ENCODE data around the gene ABHD5.
A peak's percentile ranks its signal among the peaks of the same experiment; 100 is the strongest.

The ABHD5 gene

GRCh38 chr3:43723121-43723734, 32.5 kb downstream of the ABHD5 start:
- DNase-seq (ENCODE audit: low spot score): peak; percentile 30

DNA sequence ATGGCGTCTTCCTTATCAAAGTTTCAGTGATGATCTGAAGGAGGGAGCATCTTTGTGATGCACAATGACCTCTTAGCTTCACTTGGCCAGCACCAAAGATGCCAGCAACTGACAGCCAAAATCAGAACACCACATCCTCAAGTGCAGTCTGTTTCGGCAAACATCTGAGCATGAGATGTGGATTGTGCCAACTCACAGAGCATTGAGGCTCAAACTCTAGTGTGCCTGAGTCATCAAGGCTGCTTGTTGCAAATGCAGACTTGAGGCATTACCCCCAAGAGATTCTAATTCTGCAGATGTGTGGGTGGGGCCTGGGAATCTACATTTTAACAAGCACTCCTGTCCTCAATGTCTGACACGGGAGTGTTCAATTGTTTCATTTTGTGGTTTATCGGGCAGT, 35.8 kb downstream of the ABHD5 start:
- DNase-seq (ENCODE audit: low spot score): no peak

- no peak for DNase-seq (ENCODE audit: low spot score)
Measured at GRCh38 chr3:43727930-43728329, 37.2 kb downstream of the ABHD5 start.

- DNase-seq (ENCODE audit: low spot score): no peak
Measured at GRCh38 chr3:43728476-43728875, 37.7 kb downstream of the ABHD5 start.

GRCh38 chr3:43728947-43729346, 38.2 kb downstream of the ABHD5 start:
- DNase-seq (ENCODE audit: low spot score): no peak

- no peak for DNase-seq (ENCODE audit: low spot score)
Measured at GRCh38 chr3:43729707-43730414, 39.1 kb downstream of the ABHD5 start.

DNA sequence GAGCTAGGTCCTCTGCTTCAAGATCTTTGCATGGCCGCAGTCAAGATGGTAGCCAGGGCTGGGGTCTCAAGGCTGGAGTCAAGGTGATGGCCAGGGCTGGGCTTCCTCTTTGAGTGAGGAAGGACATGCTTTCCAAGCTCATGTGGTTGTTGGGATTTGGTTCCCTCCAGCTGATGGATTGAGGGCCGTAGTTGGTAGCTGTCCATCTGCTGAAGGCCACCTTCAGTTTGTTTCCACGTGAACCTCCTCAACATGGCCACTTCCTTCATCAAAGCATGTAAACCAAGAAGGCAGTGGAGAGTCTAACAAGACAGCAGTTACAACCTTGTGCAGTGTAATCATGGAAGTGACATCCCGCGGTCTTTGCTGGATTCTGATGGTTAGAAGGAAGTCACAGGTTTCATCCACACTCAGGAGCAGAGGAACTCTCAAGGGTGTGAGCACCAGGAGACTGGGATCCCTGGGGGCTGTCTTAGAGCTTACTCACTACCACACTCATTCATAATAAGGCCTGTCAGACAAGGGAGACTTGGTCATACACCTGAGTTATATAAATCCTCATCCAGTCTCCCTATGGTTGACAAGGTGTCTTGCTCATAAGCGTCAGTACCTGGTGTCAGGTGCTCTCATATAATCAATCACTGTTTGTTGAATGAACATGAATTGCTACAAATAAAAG, 42.1 kb downstream of the ABHD5 start:
- no peak for DNase-seq (ENCODE audit: low spot score)

DNA sequence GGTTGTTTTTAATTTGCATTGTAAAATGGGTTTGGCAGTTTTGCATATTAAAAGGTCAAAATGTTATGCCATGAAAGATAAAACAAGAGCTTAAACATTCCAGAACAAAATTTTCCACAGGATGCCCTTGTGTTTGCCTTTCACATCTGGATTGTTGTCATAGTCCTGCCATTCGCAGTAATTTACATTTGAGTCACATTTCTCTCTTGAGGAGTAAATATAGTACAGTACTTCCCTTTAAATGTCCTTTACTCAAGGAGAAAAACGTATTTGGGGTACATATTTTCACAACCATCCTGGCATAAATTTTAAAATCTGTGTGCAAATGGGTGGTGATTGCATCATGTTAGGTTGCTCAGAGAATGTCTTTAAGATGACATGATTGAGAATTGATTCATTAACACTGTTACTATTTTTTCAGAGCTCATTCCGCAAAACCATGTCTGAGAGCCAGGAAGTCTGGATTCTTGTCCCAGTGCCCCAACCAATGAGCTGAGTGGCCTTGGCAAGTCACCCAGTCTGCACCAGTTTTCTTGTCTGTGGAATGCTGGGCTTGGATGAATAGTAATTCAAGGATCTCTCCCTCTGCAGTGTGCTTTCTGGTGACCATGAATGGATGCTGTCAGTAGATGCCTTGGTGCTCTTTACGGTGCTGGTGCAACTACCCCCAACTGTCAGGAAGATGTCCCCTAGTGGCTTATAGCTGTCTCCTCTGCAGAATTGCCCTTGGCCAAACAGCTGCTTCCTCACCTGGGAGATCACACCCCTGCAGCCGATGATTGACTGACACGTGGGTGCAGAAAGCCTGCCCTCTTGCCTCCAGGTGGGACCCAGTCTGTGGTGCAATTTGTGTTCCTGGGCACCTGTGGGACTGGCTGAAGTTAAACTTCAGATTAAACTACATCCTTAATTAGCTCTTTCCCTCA, 43.0 kb downstream of the ABHD5 start:
- DNase-seq (ENCODE audit: low spot score): no peak

GRCh38 chr3:43734685-43735084, 43.9 kb downstream of the ABHD5 start:
- DNase-seq (ENCODE audit: low spot score): no peak

- DNase-seq (ENCODE audit: low spot score): no peak
Measured at GRCh38 chr3:43735618-43736017, 44.9 kb downstream of the ABHD5 start.

GRCh38 chr3:43736558-43737440, 46.1 kb downstream of the ABHD5 start:
- DNase-seq (ENCODE audit: low spot score): no peak

- no peak for DNase-seq (ENCODE audit: low spot score)
Measured at GRCh38 chr3:43738305-43738704, 47.6 kb downstream of the ABHD5 start.

- DNase-seq (ENCODE audit: low spot score): peak; percentile 32
Measured at GRCh38 chr3:43742920-43743319, 52.2 kb downstream of the ABHD5 start.

GRCh38 chr3:43747641-43748040, 56.9 kb downstream of the ABHD5 start:
- DNase-seq (ENCODE audit: low spot score): no peak

GRCh38 chr3:43748179-43748578, 57.4 kb downstream of the ABHD5 start:
- no peak for DNase-seq (ENCODE audit: low spot score)

DNA sequence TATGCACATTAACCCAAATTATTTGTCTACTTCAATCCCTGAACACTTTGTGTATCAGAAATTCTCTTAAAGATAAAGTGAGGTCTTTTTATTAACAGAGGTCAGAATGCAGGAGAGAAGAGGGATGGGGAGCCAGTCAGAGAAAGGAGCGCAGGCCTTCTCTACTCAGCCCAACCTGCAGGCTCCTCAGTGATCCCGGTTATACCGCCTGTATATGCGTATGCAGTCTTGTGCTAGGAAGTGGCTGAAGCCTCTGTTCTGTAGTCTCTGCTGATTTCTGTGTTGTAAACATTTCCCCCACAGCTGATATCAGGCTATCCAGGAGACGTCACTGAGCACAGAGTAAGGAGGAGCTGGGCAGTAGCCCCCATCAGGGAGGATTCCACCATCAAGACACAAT, 57.9 kb downstream of the ABHD5 start:
- DNase-seq (ENCODE audit: low spot score): no peak

- no peak for DNase-seq (ENCODE audit: low spot score)
Measured at GRCh38 chr3:43752905-43753304, 62.2 kb downstream of the ABHD5 start.

GRCh38 chr3:43753741-43754715, 63.3 kb downstream of the ABHD5 start:
- peak; percentile 81 for DNase-seq (ENCODE audit: low spot score)

- no peak for DNase-seq (ENCODE audit: low spot score)
Measured at GRCh38 chr3:43755516-43756200, 64.9 kb downstream of the ABHD5 start.

Data from RKO (cell line).